Neural cell (in vitro differentiated cells): Measurements from ENCODE around the gene PTPN21. TPM values are rescaled to one million over a fixed set of nuclear protein-coding genes. Genes with fewer than 3 reads are reported as not detected.

Experiments used
- H2AFZ ChIP-seq: fragments of 200-600, 300-800 bp; sonication (generic), shearing (Covaris generic); 2 replicates; pipeline ENCODE4 v1.6.0; 2014; ENCODE audit warnings: low read depth, mild to moderate bottlenecking, antibody characterized with exemption, low read length, moderate library complexity
- H3F3A ChIP-seq: fragments of 200-600 bp; shearing (Covaris generic); 2 replicates; pipeline ENCODE4 v1.6.1; 2016; ENCODE audit warnings: mild to moderate bottlenecking, moderate library complexity, mixed read lengths, antibody characterized with exemption, low read length; ENCODE audit not compliant: insufficient read depth, poor library complexity, severe bottlenecking
- H3K27ac ChIP-seq: fragments of 200-600, 300-800 bp; sonication (generic), shearing (Covaris generic); 2 replicates; pipeline ENCODE4 v1.5.1; 2014; ENCODE audit warnings: mild to moderate bottlenecking, low read length, moderate library complexity
- H3K27me3 ChIP-seq: fragments of 300-800, 200-600 bp; sonication (generic), shearing (Covaris generic); 2 replicates; pipeline ENCODE4 v1.6.0; 2014; ENCODE audit warnings: mild to moderate bottlenecking, low read depth, low read length, moderate library complexity; ENCODE audit not compliant: insufficient read depth
- H3K36me3 ChIP-seq: fragments of 300-800, 200-600 bp; sonication (generic), shearing (Covaris generic); 2 replicates; pipeline ENCODE4 v1.5.1; 2014; ENCODE audit warnings: mild to moderate bottlenecking, antibody characterized with exemption, low read length, moderate library complexity; ENCODE audit not compliant: insufficient read depth
- H3K4me2 ChIP-seq: fragments of 300-800, 200-600 bp; sonication (generic), shearing (Covaris generic); 2 replicates; pipeline ENCODE4 v1.6.0; 2014; ENCODE audit warnings: mild to moderate bottlenecking, low read length
- H3K4me3 ChIP-seq: fragments of 300-800, 200-600 bp; sonication (generic), shearing (Covaris generic); 2 replicates; pipeline ENCODE4 v1.5.1; 2014; ENCODE audit warnings: mild to moderate bottlenecking, low read length, moderate library complexity
- H3K79me2 ChIP-seq: fragments of 200-600 bp; shearing (Covaris generic); replicated peaks from 2 replicates; pipeline ENCODE4 v1.6.0; 2014; ENCODE audit warnings: mild to moderate bottlenecking, low read length, moderate library complexity; ENCODE audit not compliant: insufficient read depth
- H3K9ac ChIP-seq: fragments of 300-800, 200-600 bp; sonication (generic), shearing (Covaris generic); 2 replicates; pipeline ENCODE4 v1.6.1; 2016; ENCODE audit warnings: mild to moderate bottlenecking, low read length, mixed read lengths
- H3K9me2 ChIP-seq: fragments of 200-600 bp; shearing (Covaris generic); 2 replicates; pipeline ENCODE4 v1.6.1; 2016; ENCODE audit warnings: mild to moderate bottlenecking, low read length, mixed read lengths; ENCODE audit not compliant: insufficient read depth
- H3K9me3 ChIP-seq: fragments of 200-600, 300-800 bp; sonication (generic), shearing (Covaris generic); 2 replicates; pipeline ENCODE4 v1.6.1; 2016; ENCODE audit warnings: mild to moderate bottlenecking, mixed run types, low read length, moderate library complexity, mixed read lengths
- H4K20me1 ChIP-seq: fragments of 200-600 bp; shearing (Covaris generic); 2 replicates; pipeline ENCODE4 v1.6.1; 2016; ENCODE audit warnings: mild to moderate bottlenecking, mixed run types; ENCODE audit not compliant: insufficient read depth
- EP300 ChIP-seq: fragments of 450-650 bp; conservative IDR thresholded peaks from 2 replicates; pipeline ENCODE4 v1.6.1; 2014; ENCODE audit warnings: antibody characterized with exemption, mild to moderate bottlenecking, moderate library complexity; ENCODE audit not compliant: poor library complexity, severe bottlenecking
- EZH2 ChIP-seq: fragments of 200-600, 300-800 bp; shearing (Covaris generic), sonication (generic); IDR thresholded peaks from 2 replicates; pipeline ENCODE4 v1.6.1; 2014; ENCODE audit warnings: antibody characterized with exemption, low read length, borderline replicate concordance, mild to moderate bottlenecking; ENCODE audit not compliant: insufficient read depth, poor library complexity, severe bottlenecking
- MXI1 ChIP-seq: fragments of 450-650 bp; conservative IDR thresholded peaks from 2 replicates; pipeline ENCODE4 v1.6.1; 2014; ENCODE audit warnings: antibody characterized with exemption, mild to moderate bottlenecking; ENCODE audit not compliant: poor library complexity, severe bottlenecking
- POLR2AphosphoS5 ChIP-seq: IDR thresholded peaks from 2 replicates; pipeline ENCODE4 v1.6.1; 2012
- RAD21 ChIP-seq: fragments of 450-650 bp; conservative IDR thresholded peaks from 2 replicates; pipeline ENCODE4 v1.6.1; 2014; ENCODE audit warnings: antibody characterized with exemption, mild to moderate bottlenecking, moderate library complexity
- SMC3 ChIP-seq: fragments of 450-650 bp; conservative IDR thresholded peaks from 2 replicates; pipeline ENCODE4 v1.6.1; 2014; ENCODE audit warnings: antibody characterized with exemption, mild to moderate bottlenecking, moderate library complexity; ENCODE audit not compliant: poor library complexity
- TAF1 ChIP-seq: IDR thresholded peaks from 2 replicates; pipeline ENCODE4 v1.6.1; 2012; ENCODE audit warnings: low read depth
- polyA plus RNA-seq: library from polyadenylated mRNA; depleted of rRNA; stranded (reverse); fragments of >200 nt; gene quantifications from 2 replicates; pipeline ENCODE4 v1.2.3, GENCODE V29; 2014
- TF ChIP-seq, protein P1 (sequence below): IDR thresholded peaks from 2 replicates; pipeline ENCODE4 v1.6.1; 2012; ENCODE audit warnings: borderline replicate concordance
- TF ChIP-seq, protein P2 (sequence below): fragments of 450-650 bp; IDR thresholded peaks from 2 replicates; pipeline ENCODE4 v1.5.1; 2014; ENCODE audit warnings: antibody characterized with exemption, mild to moderate bottlenecking, moderate library complexity; ENCODE audit not compliant: poor library complexity, severe bottlenecking

The PTPN21 gene
- polyA plus RNA-seq, 1 donor from 2014 or later: 4.1 TPM

DNA sequence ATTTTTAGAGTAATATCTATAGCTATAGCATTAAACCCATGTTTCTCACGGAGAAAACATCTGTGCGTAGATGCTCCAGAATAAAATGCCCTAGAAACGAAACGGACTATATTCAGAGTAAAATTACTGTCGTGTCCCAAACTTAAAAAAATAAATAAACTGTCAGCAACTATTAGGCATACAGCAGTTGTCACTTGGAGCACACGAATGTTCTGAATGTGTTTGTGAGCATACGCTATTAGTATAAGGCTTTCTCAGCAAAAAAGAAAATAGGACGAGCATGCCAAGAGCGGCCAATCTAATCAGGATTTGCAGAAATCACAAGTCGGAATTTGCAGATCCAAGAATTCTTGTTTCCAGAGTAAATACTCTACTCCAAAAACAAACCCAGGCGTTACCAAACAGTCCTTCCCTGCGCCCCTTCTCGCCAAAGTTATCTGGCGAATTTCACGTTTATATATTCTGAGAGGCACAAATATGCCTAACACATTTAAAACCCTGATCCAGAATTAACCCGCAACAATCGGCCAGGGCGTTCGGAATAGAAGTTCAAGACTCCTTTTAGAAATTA is 836 bp downstream of the PTPN21 start:
- Histone ChIP-seq H2AFZ (peak overlapping the region; percentile 42), H3K36me3 (no peaks in the 10 kb centered on the region), H3K4me3 (peak overlapping the region; percentile 69), H3K9ac (peak overlapping the region; percentile 79), H3K27ac (no peak overlapping the region), H3K79me2 (peaks cover 25% of the 10 kb centered on the region), H3F3A (no peaks in the 10 kb centered on the region), H4K20me1 (no peaks in the 10 kb centered on the region), H3K4me2 (peak overlapping the region; percentile 87), H3K9me2 (no peaks in the 10 kb centered on the region), H3K9me3 (no peaks in the 10 kb centered on the region), H3K27me3 (no peaks in the 10 kb centered on the region)
- TF ChIP-seq RAD21 (no peak), POLR2AphosphoS5 (no peak), TAF1 (no peak), EP300 (no peak), EZH2 (no peak), SMC3 (no peak), MXI1 (no peak)
- TF ChIP-seq, protein P1, sequence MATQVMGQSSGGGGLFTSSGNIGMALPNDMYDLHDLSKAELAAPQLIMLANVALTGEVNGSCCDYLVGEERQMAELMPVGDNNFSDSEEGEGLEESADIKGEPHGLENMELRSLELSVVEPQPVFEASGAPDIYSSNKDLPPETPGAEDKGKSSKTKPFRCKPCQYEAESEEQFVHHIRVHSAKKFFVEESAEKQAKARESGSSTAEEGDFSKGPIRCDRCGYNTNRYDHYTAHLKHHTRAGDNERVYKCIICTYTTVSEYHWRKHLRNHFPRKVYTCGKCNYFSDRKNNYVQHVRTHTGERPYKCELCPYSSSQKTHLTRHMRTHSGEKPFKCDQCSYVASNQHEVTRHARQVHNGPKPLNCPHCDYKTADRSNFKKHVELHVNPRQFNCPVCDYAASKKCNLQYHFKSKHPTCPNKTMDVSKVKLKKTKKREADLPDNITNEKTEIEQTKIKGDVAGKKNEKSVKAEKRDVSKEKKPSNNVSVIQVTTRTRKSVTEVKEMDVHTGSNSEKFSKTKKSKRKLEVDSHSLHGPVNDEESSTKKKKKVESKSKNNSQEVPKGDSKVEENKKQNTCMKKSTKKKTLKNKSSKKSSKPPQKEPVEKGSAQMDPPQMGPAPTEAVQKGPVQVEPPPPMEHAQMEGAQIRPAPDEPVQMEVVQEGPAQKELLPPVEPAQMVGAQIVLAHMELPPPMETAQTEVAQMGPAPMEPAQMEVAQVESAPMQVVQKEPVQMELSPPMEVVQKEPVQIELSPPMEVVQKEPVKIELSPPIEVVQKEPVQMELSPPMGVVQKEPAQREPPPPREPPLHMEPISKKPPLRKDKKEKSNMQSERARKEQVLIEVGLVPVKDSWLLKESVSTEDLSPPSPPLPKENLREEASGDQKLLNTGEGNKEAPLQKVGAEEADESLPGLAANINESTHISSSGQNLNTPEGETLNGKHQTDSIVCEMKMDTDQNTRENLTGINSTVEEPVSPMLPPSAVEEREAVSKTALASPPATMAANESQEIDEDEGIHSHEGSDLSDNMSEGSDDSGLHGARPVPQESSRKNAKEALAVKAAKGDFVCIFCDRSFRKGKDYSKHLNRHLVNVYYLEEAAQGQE: no peak
- TF ChIP-seq, protein P2, sequence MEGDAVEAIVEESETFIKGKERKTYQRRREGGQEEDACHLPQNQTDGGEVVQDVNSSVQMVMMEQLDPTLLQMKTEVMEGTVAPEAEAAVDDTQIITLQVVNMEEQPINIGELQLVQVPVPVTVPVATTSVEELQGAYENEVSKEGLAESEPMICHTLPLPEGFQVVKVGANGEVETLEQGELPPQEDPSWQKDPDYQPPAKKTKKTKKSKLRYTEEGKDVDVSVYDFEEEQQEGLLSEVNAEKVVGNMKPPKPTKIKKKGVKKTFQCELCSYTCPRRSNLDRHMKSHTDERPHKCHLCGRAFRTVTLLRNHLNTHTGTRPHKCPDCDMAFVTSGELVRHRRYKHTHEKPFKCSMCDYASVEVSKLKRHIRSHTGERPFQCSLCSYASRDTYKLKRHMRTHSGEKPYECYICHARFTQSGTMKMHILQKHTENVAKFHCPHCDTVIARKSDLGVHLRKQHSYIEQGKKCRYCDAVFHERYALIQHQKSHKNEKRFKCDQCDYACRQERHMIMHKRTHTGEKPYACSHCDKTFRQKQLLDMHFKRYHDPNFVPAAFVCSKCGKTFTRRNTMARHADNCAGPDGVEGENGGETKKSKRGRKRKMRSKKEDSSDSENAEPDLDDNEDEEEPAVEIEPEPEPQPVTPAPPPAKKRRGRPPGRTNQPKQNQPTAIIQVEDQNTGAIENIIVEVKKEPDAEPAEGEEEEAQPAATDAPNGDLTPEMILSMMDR: no peak

DNA sequence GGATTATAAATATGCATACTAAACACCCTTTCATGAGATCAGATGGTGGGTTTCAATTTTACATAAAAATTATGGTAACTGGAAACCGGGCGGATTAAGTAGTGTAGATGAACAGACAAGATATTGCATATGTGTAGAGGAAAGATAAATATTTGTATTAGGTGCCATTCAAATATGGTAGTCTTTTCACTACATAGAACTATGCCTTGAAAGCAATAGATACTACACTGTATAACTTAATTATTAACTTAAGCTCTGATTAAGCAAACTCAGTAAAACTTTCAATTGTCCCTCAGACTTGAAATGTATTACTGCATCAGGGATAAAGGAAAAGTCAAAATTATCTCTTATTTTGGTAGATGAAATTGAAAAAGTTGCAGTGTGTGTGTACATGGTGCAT is 1.9 kb downstream of the PTPN21 start:
- Histone ChIP-seq H3K4me3 (no peak overlapping the region), H3K27me3 (no peaks in the 10 kb centered on the region)

More for the DNA sequence above, 1.9 kb downstream of the PTPN21 start:
- Histone ChIP-seq H3K9me2 (no peaks in the 10 kb centered on the region), H3K9me3 (no peaks in the 10 kb centered on the region), H3F3A (no peaks in the 10 kb centered on the region), H4K20me1 (no peaks in the 10 kb centered on the region), H3K4me2 (peak overlapping the region; percentile 87), H2AFZ (no peak overlapping the region), H3K27ac (no peak overlapping the region), H3K79me2 (peaks cover 25% of the 10 kb centered on the region), H3K9ac (no peak overlapping the region), H3K36me3 (no peaks in the 10 kb centered on the region)
- TF ChIP-seq EP300: no peak
- no peak for TF ChIP-seq EZH2
- no peak for TF ChIP-seq POLR2AphosphoS5
- TF ChIP-seq, protein P1: no peak
- TF ChIP-seq, protein P2: no peak
- no peak for TF ChIP-seq SMC3
- no peak for TF ChIP-seq TAF1
